ENCODE measurements around the gene DHX58. TPM values are rescaled to one million over a fixed set of nuclear protein-coding genes. Genes with fewer than 3 reads are reported as not detected.

Gene DHX58
- total RNA-seq, 2 donors from 2014 or later, result 16.9 to 24.0 TPM

- DNase-seq (no peak), ATAC-seq (no peak)
- H3K27me3 Mint-ChIP-seq, result peaks cover 21% of the 10 kb centered on the region
- no peaks in the 10 kb centered on the region for H3K9me3 ChIP-seq (ENCODE audit: control insufficient read depth, low read length, poor library complexity, severe bottlenecking)
- H3K27ac Mint-ChIP-seq, result no peak overlapping the region
- no peaks in the 10 kb centered on the region for H3K36me3 Mint-ChIP-seq (ENCODE audit: low read depth)
- no peaks in the 10 kb centered on the region for H3K4me1 Mint-ChIP-seq
- no peak overlapping the region for H3K4me3 Mint-ChIP-seq
Observed at GRCh38 chr17:42076797-42077559, 35.5 kb downstream of the DHX58 start.

DNA sequence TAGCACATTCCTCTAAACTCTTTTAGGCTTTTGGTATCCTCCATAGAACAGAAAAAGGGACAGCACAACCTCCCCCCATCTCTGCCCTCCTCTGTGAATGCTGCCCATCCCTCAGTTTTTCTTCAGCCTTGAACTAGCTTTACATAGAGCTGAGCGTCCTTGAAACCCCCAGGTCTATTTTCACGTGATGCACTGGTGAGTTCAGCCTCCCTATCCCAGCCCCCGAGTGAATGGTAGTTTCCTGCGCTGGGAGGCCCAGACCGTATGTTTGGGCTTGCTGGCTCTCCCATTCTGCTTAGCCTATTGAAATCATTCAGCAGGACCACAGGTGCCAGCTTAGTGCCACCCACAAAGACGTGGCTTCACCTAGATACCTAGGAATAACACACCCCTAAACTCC lies 36.7 kb downstream of the DHX58 start:
- ATAC-seq (no peak), DNase-seq (no peak)
- no peaks in the 10 kb centered on the region for H3K4me1 Mint-ChIP-seq
- H3K27me3 Mint-ChIP-seq, result peaks cover 32% of the 10 kb centered on the region
- H3K4me3 Mint-ChIP-seq, result no peak overlapping the region
- H3K36me3 Mint-ChIP-seq (ENCODE audit: low read depth), result no peaks in the 10 kb centered on the region
- peak overlapping the region; percentile 78 for H3K27ac Mint-ChIP-seq
- no peaks in the 10 kb centered on the region for H3K9me3 ChIP-seq (ENCODE audit: control insufficient read depth, low read length, poor library complexity, severe bottlenecking)

- H3K36me3 Mint-ChIP-seq (ENCODE audit: low read depth), result no peaks in the 10 kb centered on the region
- H3K27ac Mint-ChIP-seq, result no peak overlapping the region
- no peaks in the 10 kb centered on the region for H3K4me1 Mint-ChIP-seq
- no peak for DNase-seq
- peak overlapping the region; percentile 57 for H3K4me3 Mint-ChIP-seq
- ATAC-seq, result no peak
- H3K27me3 Mint-ChIP-seq, result peaks cover 32% of the 10 kb centered on the region
- no peaks in the 10 kb centered on the region for H3K9me3 ChIP-seq (ENCODE audit: control insufficient read depth, low read length, poor library complexity, severe bottlenecking)
Observed at GRCh38 chr17:42072323-42073187, 40.0 kb downstream of the DHX58 start.

DNA sequence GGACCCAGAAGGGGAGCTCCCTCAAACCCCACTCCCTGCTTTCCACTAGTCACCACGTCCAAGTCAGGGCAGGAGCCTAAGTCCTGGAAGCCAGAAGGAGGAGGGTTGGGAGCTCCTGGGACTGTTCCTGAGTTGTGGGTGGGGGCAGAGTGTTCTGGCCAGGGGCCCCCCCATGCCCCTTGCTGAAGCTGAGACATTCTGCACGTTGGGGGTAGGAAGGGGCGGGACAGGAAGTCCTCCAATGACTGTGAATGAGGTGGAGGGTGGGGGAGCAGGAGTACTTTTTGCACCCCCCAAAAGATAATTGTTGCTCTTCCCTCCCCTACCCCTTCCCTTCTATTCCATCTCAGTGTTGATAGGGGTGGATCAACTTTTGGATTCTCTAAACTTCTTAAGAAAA lies 40.7 kb downstream of the DHX58 start:
- no peaks in the 10 kb centered on the region for H3K36me3 Mint-ChIP-seq (ENCODE audit: low read depth)
- peak overlapping the region; percentile 43 for H3K4me3 Mint-ChIP-seq
- H3K9me3 ChIP-seq (ENCODE audit: control insufficient read depth, low read length, poor library complexity, severe bottlenecking), result no peaks in the 10 kb centered on the region
- ATAC-seq (no peak), DNase-seq (no peak)
- H3K4me1 Mint-ChIP-seq, result no peaks in the 10 kb centered on the region
- no peak overlapping the region for H3K27ac Mint-ChIP-seq
- H3K27me3 Mint-ChIP-seq, result peaks cover 32% of the 10 kb centered on the region

GRCh38 chr17:42068979-42069378 lies 43.5 kb downstream of the DHX58 start:
- Mint-ChIP-seq H3K4me3 (no peak overlapping the region), H3K27me3 (peaks cover 28% of the 10 kb centered on the region)
- ATAC-seq, result no peak

GRCh38 chr17:42067371-42068091 lies 45.0 kb downstream of the DHX58 start:
- H3K27ac Mint-ChIP-seq, result no peak overlapping the region
- no peaks in the 10 kb centered on the region for H3K9me3 ChIP-seq (ENCODE audit: control insufficient read depth, low read length, poor library complexity, severe bottlenecking)
- no peaks in the 10 kb centered on the region for H3K36me3 Mint-ChIP-seq (ENCODE audit: low read depth)
- H3K4me1 Mint-ChIP-seq, result peaks cover 8% of the 10 kb centered on the region
- ATAC-seq, result peak; percentile 66
- peaks cover 27% of the 10 kb centered on the region for H3K27me3 Mint-ChIP-seq
- no peak overlapping the region for H3K4me3 Mint-ChIP-seq
- peak; percentile 56 to 70 (median 57) for DNase-seq

More at GRCh38 chr17:42068979-42069378, 43.5 kb downstream of the DHX58 start:
- H3K9me3 ChIP-seq (ENCODE audit: control insufficient read depth, low read length, poor library complexity, severe bottlenecking), result no peaks in the 10 kb centered on the region
- Mint-ChIP-seq H3K27ac (no peak overlapping the region), H3K4me1 (peaks cover 3% of the 10 kb centered on the region), H3K36me3 (ENCODE audit: low read depth) (no peaks in the 10 kb centered on the region)
- DNase-seq, result no peak

DNA sequence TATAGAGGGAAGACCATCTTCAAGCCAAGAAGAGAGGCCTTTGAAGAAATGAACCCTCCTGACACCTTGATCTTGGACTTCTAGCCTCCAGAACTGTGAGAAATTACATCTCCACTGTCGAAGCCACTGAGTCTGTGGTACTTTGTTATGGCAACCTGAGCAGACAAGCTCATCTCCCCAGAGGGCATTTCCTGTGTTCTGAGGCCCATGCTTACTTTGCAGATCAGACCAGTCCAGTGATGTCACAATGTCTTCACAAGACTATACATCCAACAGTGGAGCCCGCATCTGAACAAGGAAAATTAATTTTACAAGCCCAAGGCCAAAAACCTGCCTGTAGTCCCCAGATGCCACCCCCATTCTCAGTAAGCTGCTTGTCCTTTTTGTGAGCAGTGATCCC lies 47.3 kb downstream of the DHX58 start:
- Mint-ChIP-seq H3K4me1 (peaks cover 8% of the 10 kb centered on the region), H3K27me3 (peaks cover 31% of the 10 kb centered on the region), H3K4me3 (no peak overlapping the region), H3K27ac (peak overlapping the region; percentile 16), H3K36me3 (ENCODE audit: low read depth) (no peaks in the 10 kb centered on the region)
- DNase-seq (no peak), ATAC-seq (no peak)
- no peaks in the 10 kb centered on the region for H3K9me3 ChIP-seq (ENCODE audit: control insufficient read depth, low read length, poor library complexity, severe bottlenecking)

DNA sequence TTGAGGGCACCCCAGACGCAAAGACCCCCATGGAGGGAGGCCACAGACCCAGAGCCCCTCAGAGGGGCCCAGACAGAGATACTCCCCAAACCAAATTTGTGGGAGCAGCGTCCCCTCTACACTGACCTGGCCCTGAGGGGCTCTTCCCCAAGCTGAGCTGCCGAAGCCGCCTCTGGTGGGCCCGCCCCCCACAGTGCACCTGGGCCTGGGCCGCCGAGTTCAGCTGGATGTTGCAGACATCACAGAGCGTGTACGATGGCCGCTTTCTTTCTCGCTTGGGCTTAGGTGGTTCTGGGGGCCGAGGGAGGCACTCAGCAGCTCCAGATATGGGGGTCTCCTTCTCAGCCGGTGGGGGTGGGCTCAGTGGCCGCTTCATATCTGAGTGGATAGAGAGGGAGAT lies 49.8 kb downstream of the DHX58 start:
- H3K4me3 Mint-ChIP-seq, result no peak overlapping the region

DNA sequence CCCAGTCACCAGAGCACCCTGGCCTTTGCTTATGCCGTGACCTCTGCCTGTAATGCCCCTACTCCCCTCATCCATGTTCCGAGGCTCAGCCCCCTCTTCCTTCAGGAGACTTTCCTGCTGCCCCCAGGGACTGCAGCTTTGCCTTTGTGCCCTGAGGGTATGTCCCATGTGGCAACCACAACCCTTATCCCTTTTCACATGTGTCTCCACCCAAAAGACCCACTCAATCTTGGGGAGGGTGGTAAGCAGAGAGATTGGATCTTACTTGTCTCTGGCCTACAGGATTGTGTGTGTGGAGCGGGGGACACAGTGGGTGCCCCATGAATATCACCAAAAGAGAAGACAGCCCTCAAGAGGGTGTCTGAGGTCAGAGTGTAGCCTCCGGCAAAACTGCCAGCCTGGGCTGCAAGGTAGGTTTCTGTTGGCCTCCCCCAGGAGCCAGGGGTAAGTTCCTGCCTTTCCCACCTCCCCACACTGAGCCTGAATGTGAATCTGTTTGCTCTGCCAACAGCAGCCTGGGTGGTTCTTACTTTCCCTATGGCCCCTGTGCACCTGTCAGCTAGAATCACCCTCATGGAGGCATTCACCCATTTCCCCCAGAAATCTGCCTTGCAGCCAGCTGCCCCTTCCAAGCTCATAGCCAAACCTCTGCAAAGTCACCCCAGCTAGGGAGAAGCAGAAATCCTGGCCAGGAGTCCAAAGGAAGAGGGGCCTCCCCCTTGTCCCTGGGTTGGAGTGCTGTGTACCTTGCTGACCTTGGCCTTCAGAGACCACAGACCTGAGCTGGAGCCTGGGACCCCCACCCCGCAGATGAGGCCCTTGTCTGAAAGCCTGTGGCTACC lies 50.6 kb downstream of the DHX58 start:
- Mint-ChIP-seq H3K27ac (no peak overlapping the region), H3K4me3 (no peak overlapping the region), H3K27me3 (peaks cover 46% of the 10 kb centered on the region), H3K36me3 (ENCODE audit: low read depth) (no peaks in the 10 kb centered on the region), H3K4me1 (peaks cover 8% of the 10 kb centered on the region)
- H3K9me3 ChIP-seq (ENCODE audit: control insufficient read depth, low read length, poor library complexity, severe bottlenecking), result no peaks in the 10 kb centered on the region
- no peak for ATAC-seq
- no peak for DNase-seq

More for the DNA sequence above, 49.8 kb downstream of the DHX58 start:
- DNase-seq (no peak), ATAC-seq (no peak)
- Mint-ChIP-seq H3K36me3 (ENCODE audit: low read depth) (no peaks in the 10 kb centered on the region), H3K27ac (no peak overlapping the region), H3K27me3 (peaks cover 39% of the 10 kb centered on the region), H3K4me1 (peaks cover 8% of the 10 kb centered on the region)
- H3K9me3 ChIP-seq (ENCODE audit: control insufficient read depth, low read length, poor library complexity, severe bottlenecking), result no peaks in the 10 kb centered on the region

DNA sequence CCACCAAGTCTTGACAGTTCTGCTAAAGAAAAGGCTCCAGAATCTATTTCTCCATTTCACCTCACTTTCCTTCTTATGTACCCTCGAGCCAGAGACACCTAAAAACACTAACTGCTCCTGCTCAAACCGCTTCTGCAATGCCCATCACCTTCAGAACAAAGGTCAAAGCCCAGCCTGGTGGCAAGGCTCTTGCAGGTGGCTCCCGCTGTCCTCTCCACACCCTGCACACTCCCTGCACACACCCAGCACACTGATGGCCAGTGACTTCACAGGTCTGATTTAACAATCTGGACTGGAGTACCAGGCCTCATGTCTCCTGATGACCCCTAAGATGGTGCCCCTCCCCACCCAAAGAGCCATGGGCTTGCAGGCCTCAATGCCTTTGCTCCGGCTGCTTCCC lies 52.3 kb downstream of the DHX58 start:
- no peaks in the 10 kb centered on the region for H3K9me3 ChIP-seq (ENCODE audit: control insufficient read depth, low read length, poor library complexity, severe bottlenecking)
- no peak overlapping the region for H3K27ac Mint-ChIP-seq
- no peak for ATAC-seq

GRCh38 chr17:42059815-42060214 lies 52.7 kb downstream of the DHX58 start:
- no peak overlapping the region for H3K27ac Mint-ChIP-seq

More for the DNA sequence above, 52.3 kb downstream of the DHX58 start:
- Mint-ChIP-seq H3K27me3 (peaks cover 51% of the 10 kb centered on the region), H3K4me3 (no peak overlapping the region), H3K4me1 (peaks cover 8% of the 10 kb centered on the region), H3K36me3 (ENCODE audit: low read depth) (no peaks in the 10 kb centered on the region)
- no peak for DNase-seq

GRCh38 chr17:42058063-42058462 lies 54.5 kb downstream of the DHX58 start:
- no peaks in the 10 kb centered on the region for H3K9me3 ChIP-seq (ENCODE audit: control insufficient read depth, low read length, poor library complexity, severe bottlenecking)
- Mint-ChIP-seq H3K27me3 (peaks cover 57% of the 10 kb centered on the region), H3K27ac (no peak overlapping the region), H3K4me3 (no peak overlapping the region), H3K4me1 (no peaks in the 10 kb centered on the region), H3K36me3 (ENCODE audit: low read depth) (no peaks in the 10 kb centered on the region)
- DNase-seq (no peak), ATAC-seq (no peak)

More at GRCh38 chr17:42059815-42060214, 52.7 kb downstream of the DHX58 start:
- ATAC-seq (no peak), DNase-seq (no peak)
- Mint-ChIP-seq H3K36me3 (ENCODE audit: low read depth) (no peaks in the 10 kb centered on the region), H3K4me3 (no peak overlapping the region), H3K27me3 (peaks cover 56% of the 10 kb centered on the region), H3K4me1 (peaks cover 8% of the 10 kb centered on the region)
- H3K9me3 ChIP-seq (ENCODE audit: control insufficient read depth, low read length, poor library complexity, severe bottlenecking), result no peaks in the 10 kb centered on the region
